Measurements from ENCODE around the gene UBE2G2.

The UBE2G2 gene

DNA sequence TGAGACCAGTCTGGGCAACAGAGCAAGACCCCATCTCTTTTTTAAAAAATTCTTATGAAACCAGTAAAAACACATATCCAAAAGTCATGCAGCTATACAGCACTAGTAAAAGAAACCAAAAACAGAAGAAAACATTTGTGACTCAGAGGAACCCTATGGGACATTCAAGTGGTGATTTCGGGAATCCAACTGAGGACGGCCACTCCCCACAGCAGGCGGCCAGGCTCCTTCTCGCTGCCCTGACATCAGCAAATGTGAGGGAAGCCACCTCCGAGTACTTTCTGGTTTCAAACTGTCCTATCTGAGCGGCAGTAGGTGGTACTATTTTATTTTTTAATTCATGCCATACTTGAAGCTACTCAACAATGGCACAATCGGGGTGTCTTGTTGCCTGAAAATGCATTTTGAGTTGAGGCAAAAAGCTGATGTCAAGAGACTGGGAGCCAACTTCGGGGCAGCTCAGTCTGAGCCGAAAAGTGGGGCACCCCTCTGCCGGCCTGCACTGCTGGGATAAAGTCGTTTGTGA is 12.9 kb upstream of the UBE2G2 start:
- DNase-seq: no peak

- DNase-seq: no peak
These were observed 12.1 kb upstream of the UBE2G2 start for GRCh38 chr21:44813727-44814126.

DNA sequence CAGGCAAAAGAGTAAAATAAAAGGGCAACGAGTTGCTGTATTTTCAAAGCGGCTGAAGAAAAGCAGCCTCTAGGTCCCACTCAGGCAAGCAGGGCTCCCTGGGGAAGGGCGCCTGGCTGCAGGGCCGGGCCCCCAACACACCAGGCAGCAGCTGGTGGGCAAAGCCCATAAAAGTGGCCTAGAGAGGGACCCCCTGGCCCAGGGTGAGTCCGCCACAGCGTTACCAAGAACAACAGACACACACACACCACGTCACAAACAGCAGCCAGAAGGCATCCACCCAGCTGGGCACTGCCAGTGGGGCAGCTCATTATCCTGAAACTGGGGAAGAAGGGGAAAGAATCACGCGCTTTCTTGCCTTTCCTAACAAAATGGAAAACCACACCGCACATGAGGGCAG is 11.5 kb upstream of the UBE2G2 start:
- DNase-seq: no peak

- DNase-seq: no peak
These were observed 11.0 kb upstream of the UBE2G2 start for GRCh38 chr21:44812640-44813039.

DNA sequence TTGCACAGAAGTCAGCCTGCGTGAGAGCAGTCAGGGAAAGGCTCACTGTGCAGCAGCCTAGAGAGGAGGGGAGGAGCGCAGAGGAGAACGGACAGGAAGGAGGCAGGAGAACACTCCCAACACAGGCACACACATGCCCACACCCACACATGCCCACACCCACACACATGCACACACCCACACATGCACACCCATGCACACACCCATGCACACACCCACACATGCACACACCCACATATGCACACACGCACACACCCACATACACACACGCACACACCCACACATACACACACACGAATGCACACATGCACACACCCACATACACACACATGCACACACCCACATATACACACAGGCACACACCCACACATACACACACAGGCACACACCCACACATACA is 9.2 kb upstream of the UBE2G2 start:
- no peak for DNase-seq

DNA sequence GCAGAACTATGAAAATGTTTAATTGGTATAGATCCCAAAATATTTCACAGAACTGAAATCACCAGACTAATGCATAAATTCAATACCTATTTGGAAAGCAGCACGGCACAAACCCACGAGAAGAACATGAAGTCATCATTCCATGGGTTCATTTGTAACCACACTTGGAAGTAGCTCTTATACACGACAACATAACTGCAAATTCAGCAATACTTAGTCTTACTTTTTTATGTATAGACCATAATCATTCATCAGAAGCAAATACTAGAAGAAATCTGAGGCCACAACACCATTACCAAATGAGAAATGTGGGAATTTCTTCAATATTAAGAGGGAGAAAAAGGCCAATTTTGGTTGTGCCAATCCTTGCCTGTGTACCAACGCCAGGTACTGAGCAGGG is 4.2 kb upstream of the UBE2G2 start:
- DNase-seq: no peak

GRCh38 chr21:44805226-44805625 is 3.6 kb upstream of the UBE2G2 start:
- no peak for DNase-seq

GRCh38 chr21:44804762-44805161 is 3.1 kb upstream of the UBE2G2 start:
- no peak for DNase-seq

GRCh38 chr21:44803651-44804050 is 2.0 kb upstream of the UBE2G2 start:
- DNase-seq: no peak

DNA sequence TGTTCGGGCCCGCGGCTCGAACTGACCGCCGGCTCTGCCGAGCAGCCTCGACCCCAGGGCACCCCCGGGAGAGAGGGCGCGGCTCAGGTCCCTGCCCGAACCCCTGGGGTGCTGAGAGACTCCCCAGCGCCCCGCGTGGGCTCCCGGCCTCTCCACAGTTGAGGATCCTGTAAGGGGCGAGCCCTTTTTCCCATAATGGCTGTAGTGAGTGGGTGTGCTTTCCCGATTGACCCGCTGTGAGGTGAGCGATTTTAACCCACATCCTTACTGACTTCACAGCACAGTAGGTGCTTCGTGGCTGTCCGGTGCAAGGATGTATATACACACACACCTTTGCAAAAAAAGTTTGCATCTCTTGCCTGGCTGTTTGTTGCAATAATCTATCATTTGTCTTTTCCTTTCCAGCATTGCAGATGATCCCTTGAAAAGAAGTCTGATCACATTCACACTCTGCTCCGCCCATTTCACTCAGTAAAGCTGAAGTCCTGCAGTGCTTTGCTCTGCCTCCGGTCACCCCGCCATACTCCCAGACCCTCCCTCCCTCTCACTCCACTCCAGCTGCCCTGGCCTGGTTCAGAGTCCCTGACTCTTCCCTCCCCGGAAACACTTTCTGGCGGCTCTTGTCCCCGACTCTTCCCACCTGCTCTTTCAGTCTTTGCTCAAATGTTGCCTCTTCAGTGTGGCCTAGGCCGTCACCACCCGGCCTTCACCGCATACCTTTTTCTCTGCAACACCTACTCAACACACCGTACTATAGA is 955 bp upstream of the UBE2G2 start:
- no peak for DNase-seq

GRCh38 chr21:44800971-44801467 is 601 bp downstream of the UBE2G2 start:
- DNase-seq: no peak

GRCh38 chr21:44800103-44800502 is 1.5 kb downstream of the UBE2G2 start:
- no peak for DNase-seq

- no peak for DNase-seq
These were observed 2.0 kb downstream of the UBE2G2 start for GRCh38 chr21:44799646-44800045.

DNA sequence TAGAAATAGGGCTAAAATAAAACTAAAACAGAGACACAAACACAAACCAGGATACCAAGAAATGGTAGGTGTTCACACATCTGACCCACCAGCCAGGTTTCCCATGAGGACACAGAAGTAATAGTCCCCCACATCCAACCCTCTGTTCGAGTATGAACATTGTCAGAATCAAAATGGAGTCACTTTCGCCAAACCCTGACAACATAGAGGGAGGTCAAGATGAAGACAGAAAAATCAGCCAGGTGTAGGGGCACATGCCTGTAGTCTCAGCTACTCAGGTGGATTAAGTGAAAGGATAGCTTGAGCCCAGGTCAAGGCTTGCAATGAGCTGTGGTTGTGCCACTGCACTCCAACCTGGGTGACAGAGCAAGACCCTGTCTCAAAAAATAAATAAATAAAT is 3.8 kb downstream of the UBE2G2 start:
- no peak for DNase-seq

DNA sequence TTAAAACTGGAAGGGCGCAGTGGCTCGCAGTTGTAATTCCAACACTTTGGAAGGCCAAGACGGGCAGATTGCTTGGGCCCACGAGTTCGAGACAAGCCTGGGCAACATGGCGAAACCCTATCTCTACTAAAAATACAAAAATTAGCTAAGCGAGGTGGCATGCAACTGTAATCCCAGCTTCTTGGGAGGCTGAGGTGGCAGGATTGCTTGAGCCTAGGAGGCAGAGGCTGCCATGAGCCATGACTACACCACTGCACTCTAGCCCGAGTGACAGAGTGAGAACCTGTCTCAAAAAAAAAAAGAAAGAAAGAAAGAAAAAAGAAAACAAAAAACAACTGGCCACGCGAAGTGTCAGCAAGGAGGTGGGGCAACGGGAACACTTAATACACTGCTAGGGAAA is 6.3 kb downstream of the UBE2G2 start:
- no peak for DNase-seq

- DNase-seq: no peak
These were observed 7.8 kb downstream of the UBE2G2 start for GRCh38 chr21:44793592-44794374.

DNA sequence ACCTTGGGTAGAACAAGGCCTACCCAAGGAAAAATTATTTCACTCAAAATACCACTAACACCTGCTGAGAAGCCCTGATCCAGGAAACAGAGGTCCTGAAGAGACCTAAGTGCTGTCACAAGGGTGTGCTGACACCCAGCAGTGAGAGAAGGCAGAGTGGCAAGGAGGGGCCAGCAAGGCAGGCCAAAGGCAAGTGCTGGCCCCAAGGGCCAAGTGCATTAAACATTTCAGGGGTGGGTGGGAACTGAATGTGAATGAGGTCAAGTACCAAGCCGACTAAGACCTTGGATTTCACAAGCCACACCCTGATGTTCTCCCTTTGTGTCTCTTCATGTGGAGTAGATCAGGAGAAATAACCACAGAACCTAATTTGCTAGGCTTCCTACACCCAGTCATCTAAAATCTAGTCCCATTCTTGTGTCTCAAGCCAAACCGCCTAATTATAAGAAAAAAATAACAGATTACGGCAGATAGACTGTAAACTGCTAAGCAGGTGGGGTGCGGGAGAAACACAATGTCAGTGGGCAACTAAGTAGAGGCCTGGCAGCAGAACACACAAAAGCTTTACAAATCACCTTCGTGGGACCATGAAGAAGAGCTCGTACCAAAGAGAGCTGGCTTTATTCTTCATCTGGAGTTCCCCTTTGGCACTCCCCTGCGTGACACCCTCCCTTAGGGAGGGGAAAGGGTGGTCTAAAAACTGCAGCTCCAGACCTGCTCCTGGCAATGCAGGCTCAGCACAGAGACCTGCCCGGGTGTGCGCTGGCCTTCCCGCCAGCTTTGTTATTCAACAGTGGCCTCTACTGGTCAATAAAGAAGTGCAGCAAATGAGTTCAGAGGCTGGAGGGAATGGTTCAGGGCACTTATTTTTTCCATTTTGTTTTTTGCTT is 8.7 kb downstream of the UBE2G2 start:
- DNase-seq: no peak

DNA sequence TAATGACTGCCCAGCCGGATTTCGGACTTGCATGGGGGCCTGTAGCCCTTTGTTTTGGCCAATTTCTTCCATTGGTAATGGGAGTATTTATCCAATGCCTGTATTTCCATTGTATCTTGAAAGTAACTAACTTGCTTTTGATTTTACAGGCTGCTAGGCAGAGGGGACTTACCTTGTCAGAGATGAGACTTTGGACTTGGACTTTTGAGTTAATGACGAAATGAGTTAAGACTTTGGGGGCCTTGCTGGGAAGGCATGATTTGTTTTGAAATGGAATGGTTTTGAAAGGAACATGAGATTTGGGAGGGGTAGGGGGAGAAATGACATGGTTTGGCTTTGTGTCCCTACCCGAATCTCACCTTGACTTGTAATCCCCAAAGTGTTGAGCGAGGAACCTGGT is 9.6 kb downstream of the UBE2G2 start:
- DNase-seq: no peak

GRCh38 chr21:44791246-44791645 is 10.4 kb downstream of the UBE2G2 start:
- DNase-seq: no peak

- no peak for DNase-seq
These were observed 11.3 kb downstream of the UBE2G2 start for GRCh38 chr21:44790368-44790767.

- DNase-seq: no peak
These were observed 11.7 kb downstream of the UBE2G2 start for GRCh38 chr21:44789880-44790279.

DNA sequence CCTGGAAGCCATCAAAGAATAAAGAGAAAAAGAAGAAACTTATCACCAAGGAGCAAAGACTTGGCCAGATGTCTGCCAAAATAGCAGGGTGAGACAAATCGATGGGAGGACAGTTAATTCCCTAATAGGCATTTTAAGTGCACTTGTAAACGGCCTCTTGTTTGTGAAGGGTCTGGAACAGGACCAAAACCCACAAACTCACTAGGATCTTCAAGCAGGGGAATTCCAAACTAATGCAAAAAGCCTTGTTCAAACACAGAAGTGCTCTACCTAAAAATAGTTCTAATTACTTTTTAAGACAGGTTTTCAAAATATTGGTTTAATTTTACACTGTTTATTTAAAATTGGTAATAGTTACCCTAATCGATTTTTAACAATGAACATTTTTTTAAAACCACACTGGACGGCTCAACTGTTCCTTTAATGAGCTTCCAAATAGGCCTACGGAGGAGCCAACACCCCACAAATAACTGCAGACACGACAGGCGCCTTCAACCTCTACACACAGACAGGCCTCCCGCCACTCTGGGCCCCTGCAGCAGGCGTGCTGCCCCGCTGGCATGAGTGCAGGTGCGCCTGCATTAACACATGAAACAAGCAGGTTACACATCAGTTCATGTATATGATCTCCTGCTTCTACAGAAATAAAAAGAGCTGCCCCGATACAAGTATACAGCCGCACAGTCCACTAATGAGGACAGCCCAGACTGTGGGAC is 15.8 kb downstream of the UBE2G2 start:
- no peak for DNase-seq

Data from amniotic stem cell (primary cell).